Tibial nerve (tissue), 4 donors: ENCODE data around the gene TMC7.

ENCODE experiments used
- CTCF ChIP-seq, 5 experiments: fragments of 200-600 bp in 3 of 5; fragments of 450-650 bp in 2 of 5; sonication (generic) in 3 of 5; IDR thresholded peaks; one replicate each; pipeline ENCODE4 v1.5.1; 2016 to 2019; ENCODE audit warnings: antibody characterized with exemption in 5 of 5, mild to moderate bottlenecking in 3 of 5, moderate library complexity in 2 of 5
- EP300 ChIP-seq, 2 donors: sonication (generic); formaldehyde crosslinking; IDR thresholded peaks; one replicate each; pipeline ENCODE4 v1.6.1; 2017; ENCODE audit warnings: antibody characterized with exemption in 2 of 2, mild to moderate bottlenecking in 1 of 2

- TF ChIP-seq EP300 (IDR thresholded peaks at IDR 0.05) (no peak), CTCF (IDR thresholded peaks at IDR 0.05) (no peak)
Observed at GRCh38 chr16:18950469-18951185, 33.1 kb upstream of the TMC7 start.
